Smooth muscle cell (in vitro differentiated cells): ENCODE results near the gene C2orf92. TPM values are rescaled to one million over a fixed set of nuclear protein-coding genes. Genes with fewer than 3 reads are reported as not detected.

Source experiments
- DNase-seq: peaks from one replicate; lab custom pipeline; 2025; ENCODE audit not compliant: unreplicated experiment; lab: John Stamatoyannopoulos, UW
- H2AFZ ChIP-seq: fragments of 200-600 bp; sonication (generic); 2 replicates; pipeline ENCODE4 v1.6.0; 2016; ENCODE audit warnings: antibody characterized with exemption, low read depth, mild to moderate bottlenecking
- H3F3A ChIP-seq: fragments of 200-600 bp; sonication (generic); 2 replicates; pipeline ENCODE4 v1.6.0; 2017; ENCODE audit warnings: antibody characterized with exemption, low read depth
- H3K27ac ChIP-seq: fragments of 200-600 bp; sonication (generic); 2 replicates; pipeline ENCODE4 v1.5.1; 2016; ENCODE audit warnings: low read depth, mild to moderate bottlenecking
- H3K27me3 ChIP-seq: fragments of 200-600 bp; sonication (generic); 2 replicates; pipeline ENCODE4 v1.6.1; 2016; ENCODE audit warnings: low read depth, mild to moderate bottlenecking
- H3K36me3 ChIP-seq: fragments of 200-600 bp; sonication (generic); 2 replicates; pipeline ENCODE4 v1.5.1; 2016; ENCODE audit warnings: low read depth
- H3K4me1 ChIP-seq: fragments of 200-600 bp; sonication (generic); 2 replicates; pipeline ENCODE4 v1.5.1; 2016; ENCODE audit warnings: low read depth
- H3K4me2 ChIP-seq: fragments of 200-600 bp; sonication (generic); 2 replicates; pipeline ENCODE4 v1.6.0; 2016; ENCODE audit warnings: mild to moderate bottlenecking
- H3K4me3 ChIP-seq: fragments of 200-600 bp; sonication (generic); 2 replicates; pipeline ENCODE4 v1.5.1; 2016; ENCODE audit warnings: mild to moderate bottlenecking
- H3K79me2 ChIP-seq: fragments of 200-600 bp; sonication (generic); 2 replicates; pipeline ENCODE4 v1.6.0; 2016; ENCODE audit warnings: low read depth, mild to moderate bottlenecking
- H3K9ac ChIP-seq: fragments of 200-600 bp; sonication (generic); 2 replicates; pipeline ENCODE4 v1.6.0; 2016; ENCODE audit warnings: low read depth
- H3K9me3 ChIP-seq: fragments of 200-600 bp; sonication (generic); replicated peaks from 2 replicates; pipeline ENCODE4 v1.5.1; 2016; ENCODE audit warnings: low read depth
- H4K20me1 ChIP-seq: fragments of 200-600 bp; sonication (generic); 2 replicates; pipeline ENCODE4 v1.6.0; 2016; ENCODE audit warnings: low read depth
- WGBS: methylation state at CpG from one replicate; pipeline ENCODE4 v1.1.7; 2016; ENCODE audit warnings: low lambda C conversion rate; 5-methylcytosine and 5-hydroxymethylcytosine counted together
- polyA plus RNA-seq: library from polyadenylated mRNA; unstranded; fragments of >200 nt; fragmentation: Nextera tagmentation; extraction: Ambion mirVana; gene quantifications from 2 replicates; pipeline ENCODE4 v1.2.1, GENCODE V29; 2016
- total RNA-seq: library from RNA; depleted of rRNA; stranded (reverse); fragments of >200 nt; gene quantifications from 2 replicates; pipeline ENCODE4 v1.2.3, GENCODE V29; 2014
- TF ChIP-seq, protein P1 (sequence below): fragments of 200-600 bp; sonication (generic); IDR thresholded peaks from 2 replicates; pipeline ENCODE4 v1.5.1; 2017; ENCODE audit warnings: borderline replicate concordance, mild to moderate bottlenecking, antibody characterized with exemption; ENCODE audit not compliant: insufficient read depth, poor library complexity, severe bottlenecking

Gene C2orf92
- total and polyA plus RNA-seq, 2 experiments from 2014 or later = 1.0 to 7.2 TPM

DNA sequence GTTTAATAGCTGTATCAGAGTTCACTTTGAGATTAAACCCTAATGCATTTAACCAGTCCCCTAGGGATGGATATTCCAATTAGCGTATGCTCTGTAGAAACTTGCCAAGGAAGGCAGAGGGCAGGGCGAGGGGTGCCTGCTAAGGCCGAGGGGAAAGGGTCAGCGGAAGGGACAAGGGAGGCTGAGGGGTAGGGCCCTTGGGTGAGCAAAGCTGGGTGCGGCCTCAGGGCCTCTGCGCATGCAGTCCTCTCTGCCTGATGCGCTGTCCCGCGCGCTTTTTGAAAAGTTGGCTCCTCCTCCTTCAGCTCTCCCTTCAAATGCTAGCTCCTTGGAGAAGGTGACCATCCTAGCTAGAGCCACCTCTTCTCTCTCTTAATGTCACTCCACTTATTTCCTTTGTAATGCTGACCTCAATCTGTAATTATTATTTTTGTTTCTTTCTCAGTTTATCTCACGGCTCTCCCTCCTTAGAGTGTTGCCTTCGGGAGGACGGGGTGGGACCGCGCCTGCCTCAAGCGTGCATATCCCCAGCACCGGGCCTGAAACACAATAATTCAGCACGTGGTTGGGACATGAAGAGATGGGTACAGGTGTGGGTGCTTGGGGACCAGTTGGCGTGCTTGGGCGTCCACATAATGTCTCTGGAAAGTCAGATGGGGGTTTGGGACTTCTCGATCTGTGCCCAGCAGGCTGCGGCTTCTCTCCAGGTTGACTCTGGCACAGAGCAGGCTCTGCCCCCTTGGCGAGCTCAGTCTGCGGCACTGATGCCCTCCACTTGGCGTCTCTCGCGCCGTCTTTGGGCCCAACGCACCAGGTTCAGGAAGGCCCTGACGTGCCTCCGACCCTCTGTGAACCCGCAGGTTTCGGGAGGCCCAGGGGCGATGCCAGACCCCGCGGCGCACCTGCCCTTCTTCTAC lies 53.9 kb downstream of the C2orf92 start:
- H4K20me1 ChIP-seq = no peaks in the 10 kb centered on the region
- no peaks in the 10 kb centered on the region for H3K27me3 ChIP-seq
- H3K4me1 ChIP-seq = no peaks in the 10 kb centered on the region
- H3K27ac ChIP-seq = no peak overlapping the region
- H3K79me2 ChIP-seq = no peaks in the 10 kb centered on the region
- H3K9me3 ChIP-seq = no peaks in the 10 kb centered on the region
- DNase-seq = no peak
- TF ChIP-seq, protein P1, sequence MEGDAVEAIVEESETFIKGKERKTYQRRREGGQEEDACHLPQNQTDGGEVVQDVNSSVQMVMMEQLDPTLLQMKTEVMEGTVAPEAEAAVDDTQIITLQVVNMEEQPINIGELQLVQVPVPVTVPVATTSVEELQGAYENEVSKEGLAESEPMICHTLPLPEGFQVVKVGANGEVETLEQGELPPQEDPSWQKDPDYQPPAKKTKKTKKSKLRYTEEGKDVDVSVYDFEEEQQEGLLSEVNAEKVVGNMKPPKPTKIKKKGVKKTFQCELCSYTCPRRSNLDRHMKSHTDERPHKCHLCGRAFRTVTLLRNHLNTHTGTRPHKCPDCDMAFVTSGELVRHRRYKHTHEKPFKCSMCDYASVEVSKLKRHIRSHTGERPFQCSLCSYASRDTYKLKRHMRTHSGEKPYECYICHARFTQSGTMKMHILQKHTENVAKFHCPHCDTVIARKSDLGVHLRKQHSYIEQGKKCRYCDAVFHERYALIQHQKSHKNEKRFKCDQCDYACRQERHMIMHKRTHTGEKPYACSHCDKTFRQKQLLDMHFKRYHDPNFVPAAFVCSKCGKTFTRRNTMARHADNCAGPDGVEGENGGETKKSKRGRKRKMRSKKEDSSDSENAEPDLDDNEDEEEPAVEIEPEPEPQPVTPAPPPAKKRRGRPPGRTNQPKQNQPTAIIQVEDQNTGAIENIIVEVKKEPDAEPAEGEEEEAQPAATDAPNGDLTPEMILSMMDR = no peak
- no peak overlapping the region for H2AFZ ChIP-seq
- H3K9ac ChIP-seq = no peak overlapping the region
- no peaks in the 10 kb centered on the region for H3F3A ChIP-seq
- no peak overlapping the region for H3K4me2 ChIP-seq
- no peaks in the 10 kb centered on the region for H3K36me3 ChIP-seq
- WGBS = 97% methylated on average over 37 of the region's 37 CpGs
- H3K4me3 ChIP-seq = no peak overlapping the region

DNA sequence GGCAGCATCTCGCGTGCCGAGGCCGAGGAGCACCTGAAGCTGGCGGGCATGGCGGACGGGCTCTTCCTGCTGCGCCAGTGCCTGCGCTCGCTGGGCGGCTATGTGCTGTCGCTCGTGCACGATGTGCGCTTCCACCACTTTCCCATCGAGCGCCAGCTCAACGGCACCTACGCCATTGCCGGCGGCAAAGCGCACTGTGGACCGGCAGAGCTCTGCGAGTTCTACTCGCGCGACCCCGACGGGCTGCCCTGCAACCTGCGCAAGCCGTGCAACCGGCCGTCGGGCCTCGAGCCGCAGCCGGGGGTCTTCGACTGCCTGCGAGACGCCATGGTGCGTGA lies 54.5 kb downstream of the C2orf92 start:
- WGBS = 99% methylated on average over 41 of the region's 41 CpGs
- Histone ChIP-seq H3F3A (no peaks in the 10 kb centered on the region), H3K9me3 (no peaks in the 10 kb centered on the region), H3K27me3 (no peaks in the 10 kb centered on the region), H3K4me2 (no peak overlapping the region), H4K20me1 (no peaks in the 10 kb centered on the region), H3K79me2 (no peaks in the 10 kb centered on the region), H2AFZ (no peak overlapping the region), H3K9ac (no peak overlapping the region), H3K4me3 (no peak overlapping the region), H3K4me1 (no peaks in the 10 kb centered on the region), H3K36me3 (no peaks in the 10 kb centered on the region), H3K27ac (no peak overlapping the region)
- TF ChIP-seq, protein P1 = no peak
- DNase-seq = no peak

DNA sequence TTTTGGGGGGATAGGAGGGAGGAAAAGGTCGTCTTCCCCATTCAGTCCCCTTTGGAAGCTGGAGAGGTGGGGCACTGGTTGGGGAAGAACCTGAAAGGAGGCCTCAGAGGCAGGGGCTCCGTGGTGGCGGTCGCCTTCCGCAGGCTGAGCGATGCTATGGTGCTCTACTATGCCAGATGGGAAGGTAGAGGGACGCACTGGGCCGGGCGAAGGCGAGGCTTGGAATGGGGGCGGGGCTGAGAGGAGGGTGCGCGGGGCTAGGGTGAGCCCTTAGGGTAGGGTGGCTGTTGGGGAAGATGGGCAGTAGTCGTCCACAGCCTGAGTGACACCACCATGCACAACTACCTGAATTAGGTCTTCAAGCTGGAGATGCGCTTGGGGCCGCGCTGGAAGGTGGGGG lies 55.0 kb downstream of the C2orf92 start:
- no peak overlapping the region for H3K4me2 ChIP-seq
- H3K27ac ChIP-seq = no peak overlapping the region
- no peaks in the 10 kb centered on the region for H3K9me3 ChIP-seq
- no peaks in the 10 kb centered on the region for H3K79me2 ChIP-seq
- H2AFZ ChIP-seq = no peak overlapping the region
- no peaks in the 10 kb centered on the region for H3K27me3 ChIP-seq
- TF ChIP-seq, protein P1 = no peak
- DNase-seq = no peak
- no peaks in the 10 kb centered on the region for H4K20me1 ChIP-seq
- H3K36me3 ChIP-seq = no peaks in the 10 kb centered on the region
- H3K9ac ChIP-seq = no peak overlapping the region
- no peaks in the 10 kb centered on the region for H3F3A ChIP-seq
- 91% methylated on average over 17 of the region's 17 CpGs for WGBS
- no peaks in the 10 kb centered on the region for H3K4me1 ChIP-seq
- H3K4me3 ChIP-seq = no peak overlapping the region
